Measurements from ENCODE around the gene RMI1.

- TF ChIP-seq CTCF (IDR thresholded peaks at IDR 0.05): no peak
- no peak for TF ChIP-seq POLR2A (IDR thresholded peaks at IDR 0.05)
Measured at GRCh38 chr9:84002344-84002743, 21.7 kb downstream of the RMI1 start.

Data from heart left ventricle (tissue), 13 donors.